ENCODE results near the gene YY1AP1. TPM values are rescaled to one million over a fixed set of nuclear protein-coding genes. Genes with fewer than 3 reads are reported as not detected.

The YY1AP1 gene
- total RNA-seq, 1 experiment from 2014 or later = 40.3 TPM

DNA sequence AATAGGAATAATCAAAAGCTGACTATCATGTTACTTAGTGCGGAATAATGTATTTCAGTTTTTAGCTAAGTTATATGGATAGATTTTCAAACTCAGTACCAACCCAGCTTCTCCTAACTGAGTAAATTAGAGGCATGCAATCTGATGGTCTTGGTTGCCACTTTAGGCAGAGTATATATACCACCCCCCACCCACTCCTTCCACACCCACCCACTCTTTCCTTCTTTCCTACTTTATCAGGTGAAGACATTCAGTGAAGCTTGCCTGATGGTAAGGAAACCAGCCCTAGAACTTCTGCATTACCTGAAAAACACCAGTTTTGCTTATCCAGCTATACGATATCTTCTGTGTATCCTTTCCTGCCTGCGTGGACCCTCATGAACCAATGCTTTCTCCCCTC lies 36.6 kb upstream of the YY1AP1 start:
- intact Hi-C loops (cut with micrococcal nuclease) = no loop called here
- POLR2A ChIA-PET = no interaction called here
- CTCF ChIA-PET = no interaction called here

More for the DNA sequence above, 36.6 kb upstream of the YY1AP1 start:
- peaks cover 18 to 34% of the 10 kb centered on the region in 2 experiments for H3K36me3 ChIP-seq (ENCODE audit: control insufficient read depth in 1 of 2, insufficient read depth in 2 of 2, low read length in 2 of 2)
- H3K27ac ChIP-seq (ENCODE audit: low read depth, low read length) = no peak overlapping the region
- DNase-seq (ENCODE audit: low read depth, low spot score) (no peak), ATAC-seq (no peak)
- H3K9ac ChIP-seq (ENCODE audit: low read length) = no peak overlapping the region
- no peak overlapping the region for H3K4me2 ChIP-seq (ENCODE audit: low read length)
- no peak overlapping the region for H2AFZ ChIP-seq (ENCODE audit: low read depth, low read length, poor library complexity, severe bottlenecking)
- TF ChIP-seq ZNF274 (IDR thresholded peaks at IDR 0.05; ENCODE audit: low read depth, low read length) = no peak
- TF ChIP-seq POLR2AphosphoS5 (IDR thresholded peaks at IDR 0.05; ENCODE audit: low read depth, low read length) = no peak
- TF ChIP-seq JUND (IDR thresholded peaks at IDR 0.05) = no peak
- TF ChIP-seq EZH2 (IDR thresholded peaks at IDR 0.05) = no peak
- TF ChIP-seq REST (IDR thresholded peaks at IDR 0.05; ENCODE audit: low read depth) = no peak
- no peak for TF ChIP-seq EGR1 (IDR thresholded peaks at IDR 0.05; ENCODE audit: low read depth)
- no peaks in the 10 kb centered on the region for H3K9me3 ChIP-seq (ENCODE audit: control insufficient read depth in 1 of 2, insufficient read depth in 1 of 2, low read depth in 1 of 2, low read length in 2 of 2)
- 0 out of 2 replicates have a peak, but pooled peaks cover 7% of the 10 kb centered on the region for H3K79me2 ChIP-seq (ENCODE audit: insufficient read depth, low read length)
- H3K9me2 ChIP-seq (ENCODE audit: insufficient read depth) = no peaks in the 10 kb centered on the region
- H3K4me3 ChIP-seq (replicated peaks in 1 of 2; ENCODE audit: low read depth in 1 of 2, low read length in 2 of 2) = no peak overlapping the region
- no peaks in the 10 kb centered on the region for H3K27me3 ChIP-seq (ENCODE audit: insufficient read depth, low read length)
- no TSS peak for BruUV-seq (replicated peaks)
- RAD21 ChIA-PET (ENCODE audit: low non-redundant PET in 1 of 2, low total read pairs in 2 of 2, uncharacterized antibody in 2 of 2, unreplicated experiment in 2 of 2) = no interaction called here
- peaks cover 4% of the 10 kb centered on the region for H4K20me1 ChIP-seq (ENCODE audit: insufficient read depth)
- H3K4me1 ChIP-seq (ENCODE audit: control insufficient read depth in 1 of 2, insufficient read depth in 2 of 2, low read length in 2 of 2) = no peaks in the 10 kb centered on the region
